ENCODE measurements around the gene RASA4B. TPM values are rescaled to one million over a fixed set of nuclear protein-coding genes. Genes with fewer than 3 reads are reported as not detected.
"Not testable (repeated sequence)": the region's sequence is repeated elsewhere in the genome, so short reads cannot be mapped to it uniquely, and the experiment has no call there.

The RASA4B gene
- polyA plus RNA-seq, 2 donors = 4.6 to 4.9 TPM

GRCh38 chr7:102455596-102455995 is 62.0 kb downstream of the RASA4B start:
- H3K9me3 ChIP-seq (ENCODE audit: control insufficient read depth in 2 of 2, insufficient read depth in 1 of 2, low read depth in 1 of 2, low read length in 1 of 2) = no peaks in the 10 kb centered on the region
- 90 to 91% methylated on average over 11 of the region's 11 CpGs for WGBS, 2 donors
- H3K36me3 ChIP-seq (ENCODE audit: control insufficient read depth in 2 of 2, insufficient read depth in 2 of 2, low read length in 1 of 2) = peaks cover 0 to 21% of the 10 kb centered on the region in 2 donors
- H3K4me3 ChIP-seq (ENCODE audit: low read depth in 1 of 2, low read length in 2 of 2) = no peak overlapping the region
- H3K27me3 ChIP-seq (ENCODE audit: control insufficient read depth in 1 of 2, insufficient read depth in 2 of 2, low read length in 2 of 2) = no peaks in the 10 kb centered on the region
- peaks cover 2% of the 10 kb centered on the region in 2 donors for H3K4me1 ChIP-seq (ENCODE audit: control insufficient read depth in 2 of 2, insufficient read depth in 2 of 2, low read length in 1 of 2)
- no peak overlapping the region for H3K27ac ChIP-seq (ENCODE audit: low read depth in 2 of 2, low read length in 1 of 2)

DNA sequence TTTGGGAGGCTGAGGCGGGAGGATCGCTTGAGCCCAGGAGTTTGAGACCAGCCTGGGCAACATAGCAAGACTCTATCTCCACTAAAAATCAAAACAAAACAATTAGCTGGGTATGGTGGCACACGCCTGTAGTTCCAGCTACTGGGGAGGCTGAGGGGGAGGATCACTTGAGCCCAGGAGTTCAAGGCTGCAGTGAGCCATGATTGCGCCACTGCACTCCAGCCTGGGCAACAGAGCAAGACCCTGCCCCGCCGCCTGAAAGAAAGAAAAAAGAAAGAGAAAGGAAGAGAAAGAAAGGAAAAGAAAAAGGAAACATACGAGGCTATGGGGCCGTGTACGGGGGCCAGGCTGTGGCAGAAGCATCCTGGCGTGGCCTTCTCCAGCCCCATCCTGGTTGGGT is 62.6 kb downstream of the RASA4B start:
- H3K9me3 ChIP-seq (ENCODE audit: control insufficient read depth in 2 of 2, insufficient read depth in 1 of 2, low read depth in 1 of 2, low read length in 1 of 2); H3K4me3 ChIP-seq (ENCODE audit: low read depth in 1 of 2, low read length in 2 of 2); H3K27ac ChIP-seq (ENCODE audit: low read depth in 2 of 2, low read length in 1 of 2); H3K27me3 ChIP-seq (ENCODE audit: control insufficient read depth in 1 of 2, insufficient read depth in 2 of 2, low read length in 2 of 2); H3K4me1 ChIP-seq (ENCODE audit: control insufficient read depth in 2 of 2, insufficient read depth in 2 of 2, low read length in 1 of 2): not testable (repeated sequence)
- 93% methylated on average over 10 of the region's 10 CpGs for WGBS, 2 donors
- H3K36me3 ChIP-seq (ENCODE audit: control insufficient read depth in 2 of 2, insufficient read depth in 2 of 2, low read length in 1 of 2) = peaks cover 0 to 21% of the 10 kb centered on the region in 2 donors

DNA sequence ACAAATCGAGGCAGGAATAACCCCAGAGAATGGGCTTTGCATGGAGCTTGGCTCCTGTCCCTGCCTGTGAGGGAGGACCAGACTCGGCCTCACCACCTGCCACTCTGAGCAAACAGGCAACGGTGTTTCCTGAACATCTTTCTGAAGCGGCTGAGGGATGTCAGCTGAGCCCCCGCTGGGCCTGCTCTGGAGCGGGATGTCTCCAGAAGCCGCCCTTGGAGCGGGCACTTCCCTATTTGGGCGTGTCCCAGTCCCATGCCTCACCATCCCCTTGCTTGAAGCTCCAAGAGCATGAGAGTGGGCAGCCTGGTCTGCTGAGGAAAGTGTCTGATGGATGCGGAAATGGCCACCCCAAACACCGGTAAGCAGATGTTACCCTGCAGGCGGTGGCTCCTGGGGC is 63.1 kb downstream of the RASA4B start:
- Histone ChIP-seq H3K4me3 (ENCODE audit: low read depth in 1 of 2, low read length in 2 of 2) (no peak overlapping the region), H3K27ac (ENCODE audit: low read depth in 2 of 2, low read length in 1 of 2) (peak overlapping the region in 1 of 2 donors; percentile 1), H3K27me3 (ENCODE audit: control insufficient read depth in 1 of 2, insufficient read depth in 2 of 2, low read length in 2 of 2) (no peaks in the 10 kb centered on the region), H3K9me3 (ENCODE audit: control insufficient read depth in 2 of 2, insufficient read depth in 1 of 2, low read depth in 1 of 2, low read length in 1 of 2) (no peaks in the 10 kb centered on the region), H3K4me1 (ENCODE audit: control insufficient read depth in 2 of 2, insufficient read depth in 2 of 2, low read length in 1 of 2) (peaks cover 2% of the 10 kb centered on the region in 2 donors), H3K36me3 (ENCODE audit: control insufficient read depth in 2 of 2, insufficient read depth in 2 of 2, low read length in 1 of 2) (peaks cover 0 to 20% of the 10 kb centered on the region in 2 donors)
- WGBS, 2 donors = 65 to 67% methylated on average over 12 of the region's 12 CpGs

DNA sequence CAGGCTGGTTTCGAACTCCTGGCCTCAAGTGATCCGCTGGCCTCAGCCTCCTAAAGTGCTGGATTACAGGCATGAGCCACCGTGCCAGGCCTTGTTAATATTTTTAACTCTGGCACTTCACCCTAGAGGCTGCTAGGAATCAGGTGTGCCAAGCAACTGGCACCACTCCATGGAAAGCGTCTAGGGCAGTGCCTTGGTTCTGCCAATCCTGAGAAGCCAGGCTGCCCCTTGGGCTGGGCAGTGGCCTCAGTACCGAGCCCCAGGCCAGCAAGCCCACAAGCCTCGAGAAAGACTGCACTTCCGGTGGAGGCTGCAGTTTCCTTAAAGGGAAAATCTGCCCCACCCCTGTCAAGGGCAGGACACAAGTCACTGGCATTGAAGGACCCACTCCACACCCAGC is 64.3 kb downstream of the RASA4B start:
- 66 to 67% methylated on average over 7 of the region's 7 CpGs for WGBS, 2 donors
- Histone ChIP-seq H3K4me3 (ENCODE audit: low read depth in 1 of 2, low read length in 2 of 2) (no peak overlapping the region), H3K36me3 (ENCODE audit: control insufficient read depth in 2 of 2, insufficient read depth in 2 of 2, low read length in 1 of 2) (peaks cover 0 to 15% of the 10 kb centered on the region in 2 donors), H3K27ac (ENCODE audit: low read depth in 2 of 2, low read length in 1 of 2) (no peak overlapping the region), H3K27me3 (ENCODE audit: control insufficient read depth in 1 of 2, insufficient read depth in 2 of 2, low read length in 2 of 2) (no peaks in the 10 kb centered on the region), H3K9me3 (ENCODE audit: control insufficient read depth in 2 of 2, insufficient read depth in 1 of 2, low read depth in 1 of 2, low read length in 1 of 2) (no peaks in the 10 kb centered on the region), H3K4me1 (ENCODE audit: control insufficient read depth in 2 of 2, insufficient read depth in 2 of 2, low read length in 1 of 2) (peaks cover 2% of the 10 kb centered on the region in 2 donors)

DNA sequence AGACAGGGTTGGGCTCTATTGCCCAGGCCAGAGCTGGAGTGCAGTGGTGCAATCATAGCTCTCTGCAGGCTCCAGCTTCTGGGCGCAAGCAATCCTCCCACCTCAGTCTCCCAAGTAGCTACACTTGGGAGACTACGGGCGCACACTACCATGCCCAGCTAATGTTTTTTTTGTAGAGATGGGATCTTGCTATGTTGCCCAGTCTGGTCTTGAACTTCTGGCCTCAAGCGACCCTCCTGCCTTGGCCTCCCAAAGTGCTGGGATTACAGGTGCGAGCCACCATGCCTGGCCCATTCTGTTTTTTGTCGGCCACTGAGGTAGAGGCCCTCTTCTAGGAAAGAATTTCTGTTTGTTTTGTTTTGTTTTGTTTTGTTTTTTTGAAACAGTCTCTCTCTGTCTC is 65.1 kb downstream of the RASA4B start:
- no peak overlapping the region for H3K27ac ChIP-seq (ENCODE audit: low read depth in 2 of 2, low read length in 1 of 2)
- H3K36me3 ChIP-seq (ENCODE audit: control insufficient read depth in 2 of 2, insufficient read depth in 2 of 2, low read length in 1 of 2) = peaks cover 0 to 8% of the 10 kb centered on the region in 2 donors
- WGBS, 2 donors = 86 to 95% methylated on average over 6 of the region's 6 CpGs
- no peaks in the 10 kb centered on the region for H3K9me3 ChIP-seq (ENCODE audit: control insufficient read depth in 2 of 2, insufficient read depth in 1 of 2, low read depth in 1 of 2, low read length in 1 of 2)
- no peak overlapping the region for H3K4me3 ChIP-seq (ENCODE audit: low read depth in 1 of 2, low read length in 2 of 2)
- H3K4me1 ChIP-seq (ENCODE audit: control insufficient read depth in 2 of 2, insufficient read depth in 2 of 2, low read length in 1 of 2) = peaks cover 2% of the 10 kb centered on the region in 2 donors
- H3K27me3 ChIP-seq (ENCODE audit: control insufficient read depth in 1 of 2, insufficient read depth in 2 of 2, low read length in 2 of 2) = no peaks in the 10 kb centered on the region

DNA sequence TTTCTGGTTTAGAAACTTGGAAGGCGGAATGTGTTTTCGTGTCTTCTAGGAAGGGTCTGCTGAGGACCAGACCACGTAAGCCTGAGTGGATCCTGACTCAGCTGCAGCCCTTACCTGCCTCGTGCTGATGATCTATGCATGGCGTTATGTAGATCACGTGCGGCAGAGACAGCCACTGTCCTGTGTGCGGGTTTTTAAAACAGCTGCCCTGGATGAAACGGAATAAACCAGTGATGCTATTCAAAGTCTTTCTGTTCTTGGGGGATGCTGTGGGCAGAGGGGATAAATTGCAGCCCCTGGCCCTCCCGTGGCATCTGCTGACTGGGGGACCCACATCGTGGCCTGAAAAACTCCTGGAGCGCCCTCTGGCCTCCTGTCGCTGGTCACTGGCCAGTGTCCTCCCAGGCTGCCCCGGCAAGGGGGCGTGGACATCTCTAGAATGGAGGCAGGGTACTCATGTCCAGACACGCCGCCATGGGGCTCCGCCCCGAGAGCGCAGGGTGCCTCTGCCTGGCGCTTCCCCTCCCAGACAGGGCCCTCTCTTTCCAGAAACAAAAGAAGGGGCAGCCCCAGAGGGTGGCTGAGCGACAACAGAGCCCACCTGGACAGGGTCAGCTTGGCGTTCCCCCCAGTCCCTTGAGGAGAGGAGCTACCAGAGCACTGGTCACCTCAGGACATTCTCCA is 66.1 kb downstream of the RASA4B start:
- Histone ChIP-seq H3K27me3 (ENCODE audit: control insufficient read depth in 1 of 2, insufficient read depth in 2 of 2, low read length in 2 of 2) (no peaks in the 10 kb centered on the region), H3K9me3 (ENCODE audit: control insufficient read depth in 2 of 2, insufficient read depth in 1 of 2, low read depth in 1 of 2, low read length in 1 of 2) (no peaks in the 10 kb centered on the region), H3K4me3 (ENCODE audit: low read depth in 1 of 2, low read length in 2 of 2) (no peak overlapping the region), H3K27ac (ENCODE audit: low read depth in 2 of 2, low read length in 1 of 2) (no peak overlapping the region), H3K36me3 (ENCODE audit: control insufficient read depth in 2 of 2, insufficient read depth in 2 of 2, low read length in 1 of 2) (peaks cover 0 to 3% of the 10 kb centered on the region in 2 donors), H3K4me1 (ENCODE audit: control insufficient read depth in 2 of 2, insufficient read depth in 2 of 2, low read length in 1 of 2) (peaks cover 2% of the 10 kb centered on the region in 2 donors)
- 48 to 57% methylated on average over 23 of the region's 23 CpGs for WGBS, 2 donors

DNA sequence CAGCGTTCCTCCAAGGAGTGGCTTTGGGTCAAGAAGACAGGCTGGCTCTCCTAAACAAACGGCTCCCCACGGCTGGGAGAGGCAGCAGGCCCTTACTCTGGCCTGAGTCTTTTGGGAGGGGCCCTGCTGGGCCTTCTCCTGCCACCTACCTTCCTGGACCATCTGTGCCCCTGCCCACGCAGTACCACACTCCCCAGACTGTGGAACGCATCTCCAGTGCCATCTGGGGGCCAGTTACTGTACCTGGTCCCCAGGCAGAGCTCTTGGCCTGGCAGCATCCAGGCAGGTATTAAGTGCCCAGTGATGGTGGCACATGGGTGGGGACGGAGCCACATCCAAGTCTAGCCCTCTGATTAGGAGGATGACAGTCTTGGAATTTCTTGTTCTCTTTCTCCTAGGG is 67.3 kb downstream of the RASA4B start:
- peaks cover 2% of the 10 kb centered on the region in 2 donors for H3K4me1 ChIP-seq (ENCODE audit: control insufficient read depth in 2 of 2, insufficient read depth in 2 of 2, low read length in 1 of 2)
- no peak overlapping the region for H3K27ac ChIP-seq (ENCODE audit: low read depth in 2 of 2, low read length in 1 of 2)
- no peak overlapping the region for H3K4me3 ChIP-seq (ENCODE audit: low read depth in 1 of 2, low read length in 2 of 2)
- no peaks in the 10 kb centered on the region for H3K9me3 ChIP-seq (ENCODE audit: control insufficient read depth in 2 of 2, insufficient read depth in 1 of 2, low read depth in 1 of 2, low read length in 1 of 2)
- H3K27me3 ChIP-seq (ENCODE audit: control insufficient read depth in 1 of 2, insufficient read depth in 2 of 2, low read length in 2 of 2) = no peaks in the 10 kb centered on the region
- peaks cover 0 to 2% of the 10 kb centered on the region in 2 donors for H3K36me3 ChIP-seq (ENCODE audit: control insufficient read depth in 2 of 2, insufficient read depth in 2 of 2, low read length in 1 of 2)
- WGBS, 2 donors = 69 to 72% methylated on average over 6 of the region's 6 CpGs

DNA sequence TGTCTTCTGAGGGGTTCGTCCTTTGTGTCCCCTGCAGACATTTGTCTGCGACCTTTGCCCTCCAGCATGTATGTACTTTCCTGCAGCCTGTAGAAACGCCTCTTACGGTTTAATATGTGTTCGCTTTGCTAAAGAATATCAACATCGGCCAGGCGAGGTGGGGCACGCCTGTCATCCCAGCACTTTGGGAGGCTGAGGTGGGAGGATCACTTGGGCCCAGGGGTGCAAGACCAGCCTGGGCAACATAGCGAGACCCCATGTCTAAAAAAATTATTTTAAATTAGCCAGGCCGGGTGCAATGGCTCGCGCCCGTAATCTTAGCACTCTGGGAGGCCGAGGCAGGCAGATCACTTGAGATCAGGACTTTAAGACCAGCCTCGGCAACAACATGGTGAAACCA is 68.4 kb downstream of the RASA4B start:
- peaks cover 2% of the 10 kb centered on the region in 2 donors for H3K4me1 ChIP-seq (ENCODE audit: control insufficient read depth in 2 of 2, insufficient read depth in 2 of 2, low read length in 1 of 2)
- WGBS, 2 donors = 93 to 96% methylated on average over 15 of the region's 15 CpGs
- H3K36me3 ChIP-seq (ENCODE audit: control insufficient read depth in 2 of 2, insufficient read depth in 2 of 2, low read length in 1 of 2) = no peaks in the 10 kb centered on the region
- no peaks in the 10 kb centered on the region for H3K27me3 ChIP-seq (ENCODE audit: control insufficient read depth in 1 of 2, insufficient read depth in 2 of 2, low read length in 2 of 2)
- H3K4me3 ChIP-seq (ENCODE audit: low read depth in 1 of 2, low read length in 2 of 2) = no peak overlapping the region
- H3K9me3 ChIP-seq (ENCODE audit: control insufficient read depth in 2 of 2, insufficient read depth in 1 of 2, low read depth in 1 of 2, low read length in 1 of 2) = no peaks in the 10 kb centered on the region
- no peak overlapping the region for H3K27ac ChIP-seq (ENCODE audit: low read depth in 2 of 2, low read length in 1 of 2)

GRCh38 chr7:102447311-102447710 is 70.3 kb downstream of the RASA4B start:
- peaks cover 2% of the 10 kb centered on the region in 2 donors for H3K4me1 ChIP-seq (ENCODE audit: control insufficient read depth in 2 of 2, insufficient read depth in 2 of 2, low read length in 1 of 2)
- no peak overlapping the region for H3K27ac ChIP-seq (ENCODE audit: low read depth in 2 of 2, low read length in 1 of 2)
- H3K27me3 ChIP-seq (ENCODE audit: control insufficient read depth in 1 of 2, insufficient read depth in 2 of 2, low read length in 2 of 2) = no peaks in the 10 kb centered on the region
- 89 to 90% methylated on average over 14 of the region's 14 CpGs for WGBS, 2 donors
- H3K9me3 ChIP-seq (ENCODE audit: control insufficient read depth in 2 of 2, insufficient read depth in 1 of 2, low read depth in 1 of 2, low read length in 1 of 2) = no peaks in the 10 kb centered on the region
- no peak overlapping the region for H3K4me3 ChIP-seq (ENCODE audit: low read depth in 1 of 2, low read length in 2 of 2)
- no peaks in the 10 kb centered on the region for H3K36me3 ChIP-seq (ENCODE audit: control insufficient read depth in 2 of 2, insufficient read depth in 2 of 2, low read length in 1 of 2)

Measured in esophagus (tissue), 2 donors.